NT2/D1 (cell line): ENCODE results near the gene RSPO4.

ENCODE experiments used
- YY1 ChIP-seq: IDR thresholded peaks from 2 replicates; pipeline ENCODE4 v1.6.1; 2011; ENCODE audit not compliant: insufficient read length, insufficient read depth
- ZNF274 ChIP-seq: IDR thresholded peaks from 2 replicates; pipeline ENCODE4 v1.6.1; 2011; ENCODE audit warnings: mild to moderate bottlenecking, low read depth, low read length

DNA sequence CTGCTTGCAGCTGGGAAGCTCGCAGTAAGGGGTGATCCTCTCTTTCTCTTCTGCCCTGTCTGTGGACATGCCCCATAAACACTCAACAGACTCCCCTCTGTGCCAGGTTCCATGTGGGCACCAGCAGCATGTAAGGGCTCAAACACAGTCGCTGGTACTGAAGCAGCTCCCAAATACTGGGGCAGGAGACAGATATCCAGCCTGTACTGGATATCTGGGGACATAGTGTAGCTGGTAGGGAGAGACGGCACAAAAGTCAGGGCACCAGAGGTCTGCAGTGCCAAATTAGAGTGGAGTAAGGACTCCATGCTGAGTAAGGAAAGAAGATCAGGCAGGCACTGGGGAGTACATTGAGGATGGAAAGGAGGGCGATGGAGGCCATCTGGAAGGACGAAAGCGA is 48.3 kb upstream of the RSPO4 start:
- TF ChIP-seq YY1 (no peak), ZNF274 (no peak)
